H9 (cell line): ENCODE measurements around the gene OR11H6. TPM values are rescaled to one million over a fixed set of nuclear protein-coding genes. Genes with fewer than 3 reads are reported as not detected.

Experiments used
- DNase-seq: peaks from one replicate; pipeline ENCODE4 v3.0.0-alpha.2; 2017
- H2AFZ ChIP-seq: one replicate; pipeline ENCODE4 v1.6.1; 2013; ENCODE audit warnings: mild to moderate bottlenecking, low read length, control low read depth, moderate library complexity
- H2AK5ac ChIP-seq: 2 replicates; pipeline ENCODE4 v1.6.1; 2013; ENCODE audit warnings: low read length, control low read depth, mixed read lengths; ENCODE audit not compliant: insufficient read length
- H2BK120ac ChIP-seq: one replicate; pipeline ENCODE4 v1.6.1; 2013; ENCODE audit warnings: low read depth, mild to moderate bottlenecking, low read length, control low read depth, inconsistent platforms; ENCODE audit not compliant: poor library complexity, severe bottlenecking
- H2BK12ac ChIP-seq: 2 replicates; pipeline ENCODE4 v1.6.1; 2013; ENCODE audit warnings: low read length, control low read depth, mixed read lengths, low read depth; ENCODE audit not compliant: insufficient read length
- H2BK15ac ChIP-seq: 2 replicates; pipeline ENCODE4 v1.6.1; 2013; ENCODE audit warnings: low read depth, low read length, control low read depth
- H2BK20ac ChIP-seq: one replicate; pipeline ENCODE4 v1.6.1; 2013; ENCODE audit warnings: low read depth, mild to moderate bottlenecking, low read length, control low read depth, inconsistent platforms; ENCODE audit not compliant: poor library complexity, severe bottlenecking
- H2BK5ac ChIP-seq: 2 replicates; pipeline ENCODE4 v1.6.1; 2013; ENCODE audit warnings: low read length, control low read depth, mixed read lengths; ENCODE audit not compliant: insufficient read length
- H3K14ac ChIP-seq: 2 replicates; pipeline ENCODE4 v1.6.1; 2013; ENCODE audit warnings: low read length, control low read depth; ENCODE audit not compliant: insufficient read depth
- H3K18ac ChIP-seq: 2 replicates; pipeline ENCODE4 v1.6.1; 2013; ENCODE audit warnings: low read depth, mild to moderate bottlenecking, mixed read lengths, low read length, control low read depth; ENCODE audit not compliant: insufficient read length
- H3K23ac ChIP-seq: 2 replicates; pipeline ENCODE4 v1.6.1; 2013; ENCODE audit warnings: low read length, control low read depth, mixed read lengths, low read depth; ENCODE audit not compliant: insufficient read length
- H3K23me2 ChIP-seq: 2 replicates; pipeline ENCODE4 v1.6.1; 2013; ENCODE audit warnings: low read depth, mild to moderate bottlenecking, mixed read lengths, low read length, control low read depth; ENCODE audit not compliant: insufficient read length, poor library complexity, severe bottlenecking
- H3K27ac ChIP-seq: 2 replicates; pipeline ENCODE4 v1.5.1; 2013; ENCODE audit warnings: low read length, control low read depth, mixed read lengths, low read depth; ENCODE audit not compliant: insufficient read length
- H3K27me3 ChIP-seq: 2 replicates; pipeline ENCODE4 v1.6.1; 2013; ENCODE audit warnings: low read length, control low read depth, inconsistent platforms; ENCODE audit not compliant: insufficient read depth
- H3K4ac ChIP-seq: 2 replicates; pipeline ENCODE4 v1.6.1; 2013; ENCODE audit warnings: low read depth, mild to moderate bottlenecking, control low read depth, inconsistent platforms, low read length, moderate library complexity
- H3K4me1 ChIP-seq: 2 replicates; pipeline ENCODE4 v1.6.1; 2013; ENCODE audit warnings: low read length, control low read depth, inconsistent platforms; ENCODE audit not compliant: insufficient read depth
- H3K4me2 ChIP-seq: 2 replicates; pipeline ENCODE4 v1.6.1; 2013; ENCODE audit warnings: low read length, control low read depth, mixed read lengths; ENCODE audit not compliant: insufficient read length, insufficient read depth
- H3K56ac ChIP-seq: 2 replicates; pipeline ENCODE4 v1.6.1; 2013; ENCODE audit warnings: low read depth, mild to moderate bottlenecking, mixed read lengths, low read length, control low read depth; ENCODE audit not compliant: insufficient read length
- H3K79me1 ChIP-seq: 2 replicates; pipeline ENCODE4 v1.6.1; 2013; ENCODE audit warnings: low read depth, mild to moderate bottlenecking, moderate library complexity, low read length, control low read depth, inconsistent platforms; ENCODE audit not compliant: insufficient read depth, poor library complexity, severe bottlenecking
- H3K79me2 ChIP-seq: 2 replicates; pipeline ENCODE4 v1.6.1; 2013; ENCODE audit warnings: low read length, control low read depth, inconsistent platforms; ENCODE audit not compliant: insufficient read depth
- H3K9ac ChIP-seq: 2 replicates; pipeline ENCODE4 v1.6.1; 2013; ENCODE audit warnings: low read length, control low read depth, mixed read lengths; ENCODE audit not compliant: insufficient read length; ENCODE audit errors: extremely low read depth
- H3K9me3 ChIP-seq: one replicate; pipeline ENCODE4 v1.6.1; 2013; ENCODE audit warnings: low read depth, low read length, inconsistent platforms; ENCODE audit not compliant: control insufficient read depth
- H3T11ph ChIP-seq: one replicate; pipeline ENCODE4 v1.6.1; 2013; ENCODE audit warnings: mild to moderate bottlenecking, low read length, control low read depth, inconsistent platforms
- H4K20me1 ChIP-seq: one replicate; pipeline ENCODE4 v1.6.1; 2013; ENCODE audit not compliant: control insufficient read depth, insufficient read length, insufficient read depth
- H4K5ac ChIP-seq: 2 replicates; pipeline ENCODE4 v1.6.1; 2013; ENCODE audit warnings: low read depth, mild to moderate bottlenecking, mixed read lengths, low read length, control low read depth; ENCODE audit not compliant: insufficient read length
- H4K8ac ChIP-seq: replicated peaks from 2 replicates; pipeline ENCODE4 v1.6.1; 2013; ENCODE audit warnings: low read length, control low read depth, mixed read lengths, low read depth; ENCODE audit not compliant: insufficient read length
- H4K91ac ChIP-seq: 2 replicates; pipeline ENCODE4 v1.6.1; 2013; ENCODE audit warnings: low read depth, mild to moderate bottlenecking, moderate library complexity, mixed read lengths, low read length, control low read depth; ENCODE audit not compliant: insufficient read length
- H3K27ac Mint-ChIP-seq, 3 experiments: 2 replicates in 2 of 3; 3 replicates in 1 of 3; pipeline ENCODE4 v1.8.0; 2020 to 2021; ENCODE audit warnings: mixed read lengths in 3 of 3, mild to moderate bottlenecking in 1 of 3, moderate library complexity in 1 of 3
- H3K27me3 Mint-ChIP-seq: 2 replicates; pipeline ENCODE4 v1.8.0; 2021; ENCODE audit warnings: low read depth, mild to moderate bottlenecking, moderate library complexity, mixed read lengths
- H3K36me3 Mint-ChIP-seq, 3 experiments: 2 replicates in 2 of 3; 3 replicates in 1 of 3; pipeline ENCODE4 v1.8.0; 2020 to 2021; ENCODE audit warnings: low read depth in 3 of 3, mixed read lengths in 3 of 3; ENCODE audit not compliant: insufficient read depth in 1 of 3
- H3K4me1 Mint-ChIP-seq, 2 experiments: 2 replicates each; pipeline ENCODE4 v1.8.0; 2020; ENCODE audit warnings: mixed read lengths in 2 of 2
- H3K4me3 Mint-ChIP-seq, 2 experiments: 2 replicates in 1 of 2; 3 replicates in 1 of 2; pipeline ENCODE4 v1.8.0; 2020 to 2021; ENCODE audit warnings: mild to moderate bottlenecking in 2 of 2, mixed read lengths in 2 of 2, moderate library complexity in 1 of 2
- H3K9me3 Mint-ChIP-seq, 2 experiments: 2 replicates in 1 of 2; 3 replicates in 1 of 2; pipeline ENCODE4 v1.8.0; 2020; ENCODE audit warnings: mild to moderate bottlenecking in 2 of 2, mixed read lengths in 2 of 2, moderate library complexity in 1 of 2
- CTCF ChIP-seq: fragments of 200-600 bp; sonication (generic); conservative IDR thresholded peaks from 3 replicates; pipeline ENCODE4 v1.8.0; 2021; ENCODE audit warnings: antibody characterized with exemption, mild to moderate bottlenecking
- WGBS: extraction: QIAGEN DNeasy Blood & Tissue Kit; methylation state at CpG from one replicate; pipeline ENCODE4 v1.1.7; 2013; ENCODE audit warnings: missing lambda C conversion rate, low lambda C conversion rate, mixed read lengths; ENCODE audit not compliant: insufficient read length; ENCODE audit errors: extremely low coverage; 5-methylcytosine and 5-hydroxymethylcytosine counted together
- total RNA-seq: library from RNA; stranded (reverse); gene quantifications from 2 replicates; pipeline ENCODE4 v1.2.1, GENCODE V29; 2021

Gene OR11H6
- total RNA-seq, 1 experiment from 2014 or later = not detected

- Histone ChIP-seq H4K20me1 (no peaks in the 10 kb centered on the region), H3K4me1 (no peaks in the 10 kb centered on the region), H2BK120ac (no peak overlapping the region), H3K27me3 (no peaks in the 10 kb centered on the region), H3K9me3 (peaks cover 85% of the 10 kb centered on the region), H2BK15ac (no peak overlapping the region), H3T11ph (no peak overlapping the region), H3K56ac (no peak overlapping the region), H4K5ac (no peak overlapping the region), H3K14ac (no peak overlapping the region), H3K79me2 (no peaks in the 10 kb centered on the region), H2AK5ac (no peak overlapping the region), H3K4me2 (no peak overlapping the region), H3K27ac (no peak overlapping the region), H3K79me1 (no peaks in the 10 kb centered on the region), H2BK5ac (no peak overlapping the region), H3K18ac (no peak overlapping the region), H3K23ac (no peak overlapping the region), H2BK12ac (no peak overlapping the region), H2BK20ac (no peak overlapping the region), H3K4ac (no peak overlapping the region), H4K91ac (no peak overlapping the region), H3K9ac (no peak overlapping the region), H3K23me2 (no peaks in the 10 kb centered on the region), H4K8ac (no peak overlapping the region), H2AFZ (no peak overlapping the region)
- TF ChIP-seq CTCF = no peak
- Mint-ChIP-seq H3K27me3 (no peaks in the 10 kb centered on the region), H3K4me3 (no peak overlapping the region), H3K27ac (no peak overlapping the region), H3K4me1 (no peaks in the 10 kb centered on the region), H3K36me3 (peaks cover 8 to 37% (median 13%) of the 10 kb centered on the region in 3 experiments; a peak in 4 of 7 replicates), H3K9me3 (peaks cover 83 to 85% of the 10 kb centered on the region in 2 experiments)
- no CpG with 5 or more reads among the region's 6 CpGs for WGBS
- DNase-seq = no peak
Measured at GRCh38 chr14:20197459-20197858, 26.1 kb upstream of the OR11H6 start.
